Uterus (tissue), 2 donors: ENCODE results near the gene RBFOX2.

Experiments used
- CTCF ChIP-seq, 4 experiments: fragments of 200-600 bp in 2 of 4; fragments of 450-650 bp in 2 of 4; sonication (generic) in 2 of 4; IDR thresholded peaks; one replicate each; pipeline ENCODE4 v1.5.1; 2016 to 2019; ENCODE audit warnings: antibody characterized with exemption in 4 of 4, mild to moderate bottlenecking in 2 of 4, moderate library complexity in 1 of 4
- POLR2A ChIP-seq, 2 donors: fragments of 450-650 bp; IDR thresholded peaks; one replicate each; pipeline ENCODE4 v1.6.1; 2016; ENCODE audit warnings: antibody characterized with exemption in 2 of 2, mild to moderate bottlenecking in 1 of 2, moderate library complexity in 1 of 2

- TF ChIP-seq POLR2A (IDR thresholded peaks at IDR 0.05) (no peak), CTCF (IDR thresholded peaks at IDR 0.05) (no peak)
Measured at GRCh38 chr22:35752006-35752862, 276.4 kb downstream of the RBFOX2 start.
